ENCODE measurements around the gene CALHM1. TPM values are rescaled to one million over a fixed set of nuclear protein-coding genes. Genes with fewer than 3 reads are reported as not detected.
A peak's percentile ranks its signal among the peaks of the same experiment; 100 is the strongest.

The CALHM1 gene
- total RNA-seq, 1 donor from 2014 or later = 0.40 TPM

- Mint-ChIP-seq H3K36me3 (ENCODE audit: low read depth) (no peaks in the 10 kb centered on the region), H3K4me3 (peak overlapping the region; percentile 75), H3K27ac (peak overlapping the region; percentile 96), H3K4me1 (peaks cover 72% of the 10 kb centered on the region), H3K27me3 (no peaks in the 10 kb centered on the region), H3K9me3 (no peaks in the 10 kb centered on the region)
- intact Hi-C loops (cut with micrococcal nuclease) = loop anchor here (1.0 to 10.0 kb wide), 5 partner anchors 11 to 826 kb away; partner anchors contain the start of genes CALHM2, STN1 and TRIM8
- ATAC-seq (ENCODE audit: low read depth) = peak; percentile 76
- ChIA-PET CTCF (interaction anchor here (1.2 to 2.0 kb wide), 4 partner anchors 18 to 55 kb away, joined by 3 to 8 read pairs (median 3); partner anchors contain the start of gene CALHM2), POLR2A (interaction anchor here (0.6 to 4.4 kb wide), 12 partner anchors 9 to 1077 kb away, joined by 3 to 58 read pairs (median 4); partner anchors contain the start of genes BORCS7, CALHM2, NEURL1 and NT5C2)
- peak; percentile 70 for DNase-seq
- no peak for TF ChIP-seq CTCF (IDR thresholded peaks at IDR 0.05)
These were observed 12.3 kb upstream of the CALHM1 start for GRCh38 chr10:103470761-103471653.

- no peaks in the 10 kb centered on the region for H3K27me3 Mint-ChIP-seq
- ChIA-PET CTCF (interaction anchor here (1.0 kb wide), 1 partner anchor 16 kb away, joined by 4 read pairs; no protein-coding TSS in a partner anchor), POLR2A (interaction anchor here (4.4 kb wide), 1 partner anchor 16 kb away, joined by 58 read pairs; the partner anchor contains the start of gene CALHM2)
- TF ChIP-seq CTCF (IDR thresholded peaks at IDR 0.05) = no peak
- no peaks in the 10 kb centered on the region for H3K9me3 Mint-ChIP-seq
- ATAC-seq (ENCODE audit: low read depth) (no peak), DNase-seq (no peak)
- peaks cover 75% of the 10 kb centered on the region for H3K4me1 Mint-ChIP-seq
- intact Hi-C loops (cut with micrococcal nuclease) = no loop called here
- no peak overlapping the region for H3K4me3 Mint-ChIP-seq
- no peaks in the 10 kb centered on the region for H3K36me3 Mint-ChIP-seq (ENCODE audit: low read depth)
- H3K27ac Mint-ChIP-seq = peak overlapping the region; percentile 96
These were observed 10.5 kb upstream of the CALHM1 start for GRCh38 chr10:103469201-103469600.

GRCh38 chr10:103467406-103467805, 8.7 kb upstream of the CALHM1 start:
- no peak for TF ChIP-seq CTCF (IDR thresholded peaks at IDR 0.05)
- Mint-ChIP-seq H3K4me1 (peaks cover 62% of the 10 kb centered on the region), H3K36me3 (ENCODE audit: low read depth) (no peaks in the 10 kb centered on the region), H3K9me3 (no peaks in the 10 kb centered on the region), H3K27ac (peak overlapping the region; percentile 96), H3K27me3 (no peaks in the 10 kb centered on the region), H3K4me3 (peak overlapping the region; percentile 71)
- intact Hi-C loops (cut with micrococcal nuclease) = loop anchor here (1.0 kb wide), 1 partner anchor 15 kb away; no protein-coding TSS in a partner anchor
- DNase-seq = no peak
- ChIA-PET POLR2A (interaction anchor here (0.7 to 1.5 kb wide), 5 partner anchors 9 to 730 kb away, joined by 3 to 17 read pairs (median 4); partner anchors contain the start of genes CALHM1 and CALHM2), CTCF (interaction anchor here (0.6 to 1.3 kb wide), 3 partner anchors 14 to 93 kb away, joined by 3 to 4 read pairs (median 3); no protein-coding TSS in a partner anchor)
- peak; percentile 40 for ATAC-seq (ENCODE audit: low read depth)

- Mint-ChIP-seq H3K9me3 (no peaks in the 10 kb centered on the region), H3K27ac (peak overlapping the region; percentile 96), H3K4me1 (peaks cover 56% of the 10 kb centered on the region), H3K4me3 (no peak overlapping the region), H3K36me3 (ENCODE audit: low read depth) (no peaks in the 10 kb centered on the region), H3K27me3 (no peaks in the 10 kb centered on the region)
- DNase-seq = no peak
- no peak for TF ChIP-seq CTCF (IDR thresholded peaks at IDR 0.05)
- intact Hi-C loops (cut with micrococcal nuclease) = loop anchor here (1.0 kb wide), 1 partner anchor 16 kb away; no protein-coding TSS in a partner anchor
- no peak for ATAC-seq (ENCODE audit: low read depth)
- ChIA-PET POLR2A (interaction anchor here (0.7 to 1.5 kb wide), 4 partner anchors 8 to 730 kb away, joined by 3 to 17 read pairs (median 4); partner anchors contain the start of genes CALHM1 and CALHM2), CTCF (interaction anchor here (1.3 kb wide), 1 partner anchor 14 kb away, joined by 3 read pairs; no protein-coding TSS in a partner anchor)
These were observed 8.0 kb upstream of the CALHM1 start for GRCh38 chr10:103466734-103467133.

All from activated B cell treated with CpG ODN at 0.5 μM for 24 hours (primary cell).